SK-N-SH treated with all-trans-retinoic acid at 6 μM for 48 hours (cell line): ENCODE results near the gene ANAPC5.

Experiments used
- CSDC2 ChIP-seq: fragments of 250-450 bp; sonication (Bioruptor Pico); IDR thresholded peaks from 2 replicates; pipeline ENCODE4 v1.5.0; 2020; ENCODE audit warnings: mild to moderate bottlenecking, moderate library complexity
- RARB ChIP-seq: fragments of 250-450 bp; sonication (Bioruptor Pico); IDR thresholded peaks from 2 replicates; pipeline ENCODE4 v1.8.0; 2021; ENCODE audit warnings: mild to moderate bottlenecking, moderate library complexity
- SNAI2 ChIP-seq: fragments of 250-450 bp; sonication (Bioruptor Pico); IDR thresholded peaks from 2 replicates; pipeline ENCODE4 v1.5.0; 2020; ENCODE audit warnings: mild to moderate bottlenecking, moderate library complexity
- ZFP3 ChIP-seq: fragments of 250-450 bp; sonication (Bioruptor Pico); IDR thresholded peaks from 2 replicates; pipeline ENCODE4 v1.5.0; 2020; ENCODE audit warnings: mild to moderate bottlenecking, moderate library complexity

GRCh38 chr12:121357331-121357730 lies 5.1 kb upstream of the ANAPC5 start:
- no peak for TF ChIP-seq CSDC2
- TF ChIP-seq SNAI2: no peak
- TF ChIP-seq ZFP3 (CRISPR knock-in tag): no peak
- TF ChIP-seq RARB (CRISPR knock-in tag): no peak
